HepG2 (cell line): ENCODE results near the gene KCNA1. TPM values are rescaled to one million over a fixed set of nuclear protein-coding genes. Genes with fewer than 3 reads are reported as not detected.

ENCODE experiments used
- ATAC-seq: fragments of 200-7000 bp; cut with Tn5 transposase; 3 replicates; pipeline ENCODE4 v1.9.1; 2020; ENCODE audit warnings: mild to moderate bottlenecking, moderate library complexity
- BruUV-seq: library from RNA; stranded (reverse); fragments of 400-500 nt; replicated peaks from 2 replicates; lab custom pipeline; 2021; lab: Mats Ljungman, UMichigan
- CTCF ChIA-PET: fragments of 300-600 bp; formaldehyde crosslinking; extraction: SDS; loops from one replicate; lab custom pipeline; 2021; ENCODE audit warnings: low total read pairs, inconsistent platforms, low intra/inter-chr PET ratio; lab: Yijun Ruan, JAX
- POLR2A ChIA-PET: fragments of 350-600 bp; sonication (Branson Sonifier 250); formaldehyde crosslinking; loops from one replicate; lab custom pipeline; 2020; ENCODE audit warnings: antibody characterized with exemption, inconsistent platforms; lab: Yijun Ruan, JAX
- DNase-seq: peaks from one replicate; pipeline ENCODE4 v3.0.0-alpha.2; 2015; ENCODE audit warnings: low spot score
- FAIRE-seq: peaks from 3 replicates; lab custom pipeline; 2011; peaks lifted over from hg19 to GRCh38; lab: Jason Lieb, UNC
- H2AFZ ChIP-seq: one replicate; pipeline ENCODE4 v1.6.1; 2011; ENCODE audit warnings: low read length, inconsistent platforms
- H3K27ac ChIP-seq: fragments of 300-600 bp; 3 replicates; pipeline ENCODE4 v1.8.0; 2011; ENCODE audit warnings: mixed run types, mild to moderate bottlenecking, mixed read lengths, low read length, inconsistent platforms; ENCODE audit not compliant: insufficient read depth; ENCODE audit errors: extremely low read length
- H3K27me3 ChIP-seq, 2 experiments: fragments of 200-600 bp in 1 of 2; 2 replicates in 1 of 2; 3 replicates in 1 of 2; pipeline versions ENCODE4 v1.6.0 to v1.8.0; 2011; ENCODE audit warnings: low read length in 2 of 2, mild to moderate bottlenecking in 2 of 2, moderate library complexity in 2 of 2, inconsistent platforms in 1 of 2; ENCODE audit not compliant: insufficient read depth in 2 of 2, control insufficient read depth in 1 of 2
- H3K36me3 ChIP-seq, 2 experiments: fragments of 200-600 bp in 1 of 2; replicated peaks in 1 of 2; 2 replicates in 1 of 2; 3 replicates in 1 of 2; pipeline versions ENCODE4 v1.5.1 to v1.8.0; 2011; ENCODE audit warnings: low read length in 2 of 2, inconsistent platforms in 1 of 2; ENCODE audit not compliant: insufficient read depth in 2 of 2, control insufficient read depth in 1 of 2
- H3K4me1 ChIP-seq: 2 replicates; pipeline ENCODE4 v1.5.1; 2012; ENCODE audit warnings: low read length, inconsistent platforms; ENCODE audit not compliant: insufficient read depth
- H3K4me2 ChIP-seq: 2 replicates; pipeline ENCODE4 v1.6.0; 2011; ENCODE audit warnings: low read depth, low read length, inconsistent platforms
- H3K4me3 ChIP-seq, 3 experiments: fragments of 200-600 bp in 1 of 3; sonication (generic), shearing (Covaris generic) in 1 of 3; replicated peaks in 1 of 3; 2 replicates each; pipeline ENCODE4 v1.5.1; 2011 to 2016; ENCODE audit warnings: low read length in 3 of 3, inconsistent platforms in 2 of 3, low read depth in 2 of 3, mild to moderate bottlenecking in 2 of 3, control low read depth in 1 of 3, mixed read lengths in 1 of 3; ENCODE audit not compliant: insufficient read depth in 1 of 3
- H3K79me2 ChIP-seq: one replicate; pipeline ENCODE4 v1.6.1; 2011; ENCODE audit warnings: low read length, inconsistent platforms; ENCODE audit not compliant: insufficient read depth
- H3K9ac ChIP-seq: 2 replicates; pipeline ENCODE4 v1.6.0; 2011; ENCODE audit warnings: mild to moderate bottlenecking, low read depth, low read length, inconsistent platforms; ENCODE audit not compliant: insufficient read depth
- H3K9me3 ChIP-seq: 2 replicates; pipeline ENCODE4 v1.5.1; 2012; ENCODE audit warnings: mild to moderate bottlenecking, low read length
- H4K20me1 ChIP-seq: 2 replicates; pipeline ENCODE4 v1.6.0; 2011; ENCODE audit warnings: inconsistent platforms, mild to moderate bottlenecking, low read length, moderate library complexity; ENCODE audit not compliant: insufficient read depth
- BRCA1 ChIP-seq: sonication (generic); formaldehyde crosslinking; IDR thresholded peaks from 2 replicates; pipeline ENCODE4 v1.4.0; 2020; ENCODE audit warnings: missing genetic modification reagents
- CBX2 ChIP-seq, 2 experiments: fragments of 200-600 bp in 1 of 2; sonication (generic); formaldehyde crosslinking in 1 of 2; IDR thresholded peaks; 2 replicates each; pipeline versions ENCODE4 v1.7.0 to v1.8.1; 2018 to 2022; ENCODE audit warnings: low read depth in 2 of 2, low read length in 1 of 2, mild to moderate bottlenecking in 1 of 2, missing genetic modification reagents in 1 of 2
- KDM5B ChIP-seq: sonication (generic); formaldehyde crosslinking; IDR thresholded peaks from 2 replicates; pipeline ENCODE4 v1.4.0; 2020; ENCODE audit warnings: missing genetic modification reagents, mild to moderate bottlenecking, borderline replicate concordance
- RBM39 ChIP-seq: fragments of 200-400 bp; formaldehyde crosslinking; IDR thresholded peaks from one replicate; pipeline ENCODE4 v1.6.1; 2018; ENCODE audit warnings: antibody characterized with exemption, mild to moderate bottlenecking, low read depth, low read length; ENCODE audit not compliant: poor library complexity, severe bottlenecking
- TBX3 ChIP-seq: fragments of 450-650 bp; IDR thresholded peaks from 2 replicates; pipeline ENCODE4 v1.6.1; 2017; ENCODE audit warnings: antibody characterized with exemption, mild to moderate bottlenecking, inconsistent platforms, borderline replicate concordance
- THAP8 ChIP-seq: sonication (generic); formaldehyde crosslinking; IDR thresholded peaks from 2 replicates; pipeline ENCODE4 v1.5.1; 2020; ENCODE audit warnings: missing genetic modification reagents, mild to moderate bottlenecking, borderline replicate concordance
- ZNF589 ChIP-seq: sonication (generic); formaldehyde crosslinking; conservative IDR thresholded peaks from 2 replicates; pipeline ENCODE4 v1.8.0; 2022; ENCODE audit warnings: mild to moderate bottlenecking, moderate library complexity, missing genetic modification reagents
- ZNF772 ChIP-seq: sonication (generic); formaldehyde crosslinking; IDR thresholded peaks from 2 replicates; pipeline ENCODE4 v1.5.0; 2020; ENCODE audit warnings: mild to moderate bottlenecking, missing genetic modification reagents
- ZSCAN25 ChIP-seq: sonication (generic); formaldehyde crosslinking; IDR thresholded peaks from 2 replicates; pipeline ENCODE4 v1.8.0; 2022; ENCODE audit warnings: mild to moderate bottlenecking, missing genetic modification reagents
- WGBS: methylation state at CpG from one replicate; pipeline ENCODE4 v1.1.6; 2017; ENCODE audit warnings: low lambda C conversion rate; 5-methylcytosine and 5-hydroxymethylcytosine counted together
- in situ Hi-C: cut with HindIII; loops from 2 replicates; pipeline ENCODE4 v1.10.0; 2017; ENCODE audit warnings: low pct_unique_long_range_greater_than_20kb; ENCODE audit not compliant: extremely low pct_ligation_motif_present
- intact Hi-C: fragments of 100-400 bp; cut with micrococcal nuclease; formaldehyde crosslinking; loops from one replicate; pipeline ENCODE4 v1.10.0; 2022; ENCODE audit not compliant: unreplicated experiment
- polyA plus RNA-seq, 8 experiments: library from polyadenylated mRNA; depleted of rRNA in 3 of 8; stranded (reverse) in 7 of 8; unstranded in 1 of 8; fragments of >200 nt; fragmentation: Illumina TruSeq in 4 of 8; extraction: Trizol in 4 of 8; gene quantifications; 2 replicates each; pipeline versions ENCODE4 v1.2.1 to v1.2.3, GENCODE V29; 2011 to 2016; ENCODE audit warnings: low read depth in 4 of 8, missing spikeins in 1 of 8, mixed read lengths in 1 of 8; ENCODE audit not compliant: insufficient read depth in 1 of 8
- total RNA-seq, 5 experiments: library from RNA; depleted of rRNA; stranded (reverse); fragments of >200 nt; fragmentation: Illumina TruSeq; extraction: Trizol; gene quantifications; 2 replicates each; pipeline ENCODE4 v1.2.3, GENCODE V29; 2016; ENCODE audit warnings: low read depth in 1 of 5
- TF ChIP-seq, protein P1 (sequence below): IDR thresholded peaks from 2 replicates; pipeline ENCODE4 v1.6.1; 2016
- TF ChIP-seq, protein P2 (sequence below): sonication (generic); formaldehyde crosslinking; IDR thresholded peaks from 2 replicates; pipeline ENCODE4 v1.8.0; 2022; ENCODE audit warnings: missing genetic modification reagents, mild to moderate bottlenecking, borderline replicate concordance

Gene KCNA1
- total and polyA plus RNA-seq, 2 of the 13 experiments (the other 11 are each of a cell fraction or from before 2014, with no cell fraction given): not detected

DNA sequence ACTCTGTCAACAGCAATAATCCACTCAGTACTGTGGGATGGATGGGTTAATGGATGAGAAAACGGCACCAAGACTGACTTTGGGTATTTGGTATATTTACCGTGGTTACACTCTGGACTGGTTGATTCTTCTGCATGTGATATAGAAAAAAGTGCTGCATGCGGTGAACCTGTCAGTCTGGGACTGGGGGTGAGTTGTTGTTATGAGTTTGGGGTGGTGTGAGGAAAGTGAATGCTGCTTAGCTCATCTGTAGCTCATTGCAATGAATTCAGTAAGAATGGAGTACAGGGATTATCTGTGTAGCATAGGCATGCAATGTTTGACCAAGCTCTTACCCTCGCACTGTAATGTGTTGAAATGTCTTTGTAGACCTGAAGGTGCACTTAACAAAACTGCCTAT is 6.0 kb downstream of the KCNA1 start (continued):
- TF ChIP-seq KDM5B (no peak), RBM39 (no peak), ZNF589 (no peak), ZNF772 (no peak)
- TF ChIP-seq, protein P1, sequence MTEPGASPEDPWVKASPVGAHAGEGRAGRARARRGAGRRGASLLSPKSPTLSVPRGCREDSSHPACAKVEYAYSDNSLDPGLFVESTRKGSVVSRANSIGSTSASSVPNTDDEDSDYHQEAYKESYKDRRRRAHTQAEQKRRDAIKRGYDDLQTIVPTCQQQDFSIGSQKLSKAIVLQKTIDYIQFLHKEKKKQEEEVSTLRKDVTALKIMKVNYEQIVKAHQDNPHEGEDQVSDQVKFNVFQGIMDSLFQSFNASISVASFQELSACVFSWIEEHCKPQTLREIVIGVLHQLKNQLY: no peak
- TF ChIP-seq, protein P2, sequence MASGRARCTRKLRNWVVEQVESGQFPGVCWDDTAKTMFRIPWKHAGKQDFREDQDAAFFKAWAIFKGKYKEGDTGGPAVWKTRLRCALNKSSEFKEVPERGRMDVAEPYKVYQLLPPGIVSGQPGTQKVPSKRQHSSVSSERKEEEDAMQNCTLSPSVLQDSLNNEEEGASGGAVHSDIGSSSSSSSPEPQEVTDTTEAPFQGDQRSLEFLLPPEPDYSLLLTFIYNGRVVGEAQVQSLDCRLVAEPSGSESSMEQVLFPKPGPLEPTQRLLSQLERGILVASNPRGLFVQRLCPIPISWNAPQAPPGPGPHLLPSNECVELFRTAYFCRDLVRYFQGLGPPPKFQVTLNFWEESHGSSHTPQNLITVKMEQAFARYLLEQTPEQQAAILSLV (CRISPR knock-in tag): no peak

DNA sequence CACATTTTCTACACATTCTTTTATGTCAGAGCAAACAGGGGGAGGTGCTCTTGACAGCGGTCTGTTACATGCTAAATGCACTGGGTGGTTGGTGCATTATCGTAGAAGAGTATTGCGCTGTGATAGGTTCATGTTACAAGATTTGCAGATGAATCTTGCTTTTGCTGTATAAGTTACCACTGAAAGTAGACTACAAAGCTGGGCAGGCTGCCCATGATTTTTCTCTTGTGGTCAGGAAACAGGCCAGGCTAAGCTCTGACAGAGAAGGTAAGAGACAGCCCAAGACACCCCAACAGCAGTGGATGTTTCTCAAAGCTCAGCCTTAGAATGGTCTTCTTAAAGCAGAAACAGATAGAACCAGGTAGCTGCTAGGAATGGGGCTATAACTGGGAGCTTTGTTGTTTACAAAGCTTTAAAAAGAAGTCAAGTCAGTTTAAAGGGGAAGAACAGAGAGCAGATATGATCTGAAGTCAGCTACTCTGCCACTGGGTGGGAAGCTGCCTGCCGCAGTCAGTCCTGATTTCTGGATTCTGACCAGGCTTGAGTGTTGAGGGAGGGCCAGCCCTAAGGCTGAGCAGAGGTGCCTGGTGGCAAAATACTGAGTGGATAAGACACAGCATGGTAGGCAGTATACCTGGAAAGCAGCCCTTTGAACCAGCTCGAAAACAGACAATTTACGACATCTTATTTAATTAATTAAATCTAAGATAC is 9.4 kb downstream of the KCNA1 start:
- H4K20me1 ChIP-seq: no peaks in the 10 kb centered on the region
- peaks cover 0 to 15% of the 10 kb centered on the region in 2 experiments; a peak in 3 of 5 replicates for H3K27me3 ChIP-seq
- intact Hi-C loops: no loop called here
- H3K9me3 ChIP-seq: no peaks in the 10 kb centered on the region
- H3K4me3 ChIP-seq: no peak overlapping the region
- H3K4me2 ChIP-seq: no peak overlapping the region
- BruUV-seq: no TSS peak
- no peaks in the 10 kb centered on the region for H3K4me1 ChIP-seq
- H3K79me2 ChIP-seq: no peaks in the 10 kb centered on the region
- TF ChIP-seq THAP8: no peak
- no peak for TF ChIP-seq ZSCAN25 (CRISPR knock-in tag)
- no peak for TF ChIP-seq BRCA1 (CRISPR knock-in tag)
- TF ChIP-seq TBX3: no peak
- TF ChIP-seq CBX2 (IDR thresholded peaks at IDR 0.05; ENCODE audit: low read depth, low read length): no peak
- no peak for TF ChIP-seq CBX2 (CRISPR knock-in tag; IDR thresholded peaks at IDR 0.05; ENCODE audit: low read depth)
- DNase-seq (no peak), FAIRE-seq (no peak), ATAC-seq (no peak)
- H3K9ac ChIP-seq: no peak overlapping the region
- ChIA-PET CTCF (no interaction called here), POLR2A (no interaction called here)
- in situ Hi-C loops: no loop called here
- no peak overlapping the region for H3K27ac ChIP-seq
- no peak overlapping the region for H2AFZ ChIP-seq
- 57% methylated on average over 6 of the region's 6 CpGs for WGBS
- H3K36me3 ChIP-seq: no peaks in the 10 kb centered on the region
